Stimulated activated CD8-positive, alpha-beta memory T cell treated with anti-CD3 and anti-CD28 coated beads, Interleukin-15, amount 100 ng/mL, for 24 hours (primary cell): ENCODE measurements around the gene FOCAD.

Experiments
- DNase-seq: peaks from one replicate; pipeline ENCODE4 v3.0.0-alpha.2; 2020; ENCODE audit warnings: low read depth

Gene FOCAD

GRCh38 chr9:20729523-20729922 lies 45.5 kb downstream of the FOCAD start:
- no peak for DNase-seq

- no peak for DNase-seq
Measured at GRCh38 chr9:20732118-20732517, 48.1 kb downstream of the FOCAD start.

- DNase-seq: no peak
Measured at GRCh38 chr9:20734275-20734674, 50.2 kb downstream of the FOCAD start.

GRCh38 chr9:20740304-20740703 lies 56.2 kb downstream of the FOCAD start:
- no peak for DNase-seq

GRCh38 chr9:20740929-20741582 lies 57.0 kb downstream of the FOCAD start:
- no peak for DNase-seq

- no peak for DNase-seq
Measured at GRCh38 chr9:20742833-20743232, 58.8 kb downstream of the FOCAD start.

GRCh38 chr9:20744036-20744630 lies 60.1 kb downstream of the FOCAD start:
- no peak for DNase-seq

- DNase-seq: no peak
Measured at GRCh38 chr9:20746967-20747366, 62.9 kb downstream of the FOCAD start.

- DNase-seq: no peak
Measured at GRCh38 chr9:20749496-20750198, 65.6 kb downstream of the FOCAD start.

- DNase-seq: no peak
Measured at GRCh38 chr9:20753761-20754160, 69.7 kb downstream of the FOCAD start.

- DNase-seq: no peak
Measured at GRCh38 chr9:20754556-20754955, 70.5 kb downstream of the FOCAD start.

- DNase-seq: no peak
Measured at GRCh38 chr9:20760246-20760891, 76.3 kb downstream of the FOCAD start.

GRCh38 chr9:20770947-20771346 lies 86.9 kb downstream of the FOCAD start:
- DNase-seq: no peak

GRCh38 chr9:20771729-20772128 lies 87.7 kb downstream of the FOCAD start:
- DNase-seq: no peak

GRCh38 chr9:20775683-20776082 lies 91.6 kb downstream of the FOCAD start:
- no peak for DNase-seq

GRCh38 chr9:20781092-20781491 lies 97.0 kb downstream of the FOCAD start:
- DNase-seq: no peak

GRCh38 chr9:20782289-20782688 lies 98.2 kb downstream of the FOCAD start:
- no peak for DNase-seq

GRCh38 chr9:20783057-20784038 lies 99.3 kb downstream of the FOCAD start:
- DNase-seq: no peak

- DNase-seq: no peak
Measured at GRCh38 chr9:20784196-20784595, 100.1 kb downstream of the FOCAD start.

GRCh38 chr9:20786807-20787206 lies 102.7 kb downstream of the FOCAD start:
- DNase-seq: no peak

- DNase-seq: no peak
Measured at GRCh38 chr9:20788526-20789451, 104.7 kb downstream of the FOCAD start.
